B cell (primary cell): ENCODE data around the gene TMEM163. TPM values are rescaled to one million over a fixed set of nuclear protein-coding genes. Genes with fewer than 3 reads are reported as not detected.

Experiments
- ATAC-seq: fragments of 200-7000 bp; cut with Tn5 transposase; one replicate; pipeline ENCODE4 v1.10.0; 2021; ENCODE audit warnings: low read depth, mild to moderate bottlenecking, moderate number of reproducible peaks, moderate library complexity
- CTCF ChIA-PET: fragments of 350-600 bp; sonication (Branson Sonifier 250); formaldehyde crosslinking; loops from one replicate; lab custom pipeline; 2021; ENCODE audit warnings: antibody characterized with exemption, inconsistent platforms; lab: Charles Lee
- POLR2A ChIA-PET: fragments of 350-600 bp; sonication (Branson Sonifier 250); formaldehyde crosslinking; loops from one replicate; lab custom pipeline; 2021; ENCODE audit warnings: antibody characterized with exemption; lab: Charles Lee
- DNase-seq: peaks from one replicate; pipeline ENCODE4 v3.0.0; 2013
- H2AFZ ChIP-seq: 2 replicates; pipeline ENCODE4 v1.6.1; 2012; ENCODE audit warnings: mild to moderate bottlenecking, low read depth, low read length; ENCODE audit not compliant: insufficient read depth, poor library complexity, severe bottlenecking
- H3K27ac ChIP-seq, 2 donors: 1 replicate in 1 of 2; 2 replicates in 1 of 2; pipeline ENCODE4 v1.5.1; 2012 to 2013; ENCODE audit warnings: low read length in 2 of 2, mild to moderate bottlenecking in 2 of 2, moderate library complexity in 1 of 2
- H3K27me3 ChIP-seq, 4 experiments: fragments of 200-600 bp in 1 of 4; sonication (generic) in 1 of 4; replicated peaks in 1 of 4; 1 replicate in 2 of 4; 2 replicates in 2 of 4; pipeline versions ENCODE4 v1.6.1 to v1.7.0; 2013 to 2016; ENCODE audit warnings: low read length in 3 of 4, mild to moderate bottlenecking in 2 of 4, mixed read lengths in 1 of 4, moderate library complexity in 1 of 4; ENCODE audit not compliant: insufficient read depth in 4 of 4, control insufficient read depth in 3 of 4; ENCODE audit errors: control extremely low read depth in 1 of 4
- H3K36me3 ChIP-seq, 2 experiments: replicated peaks in 1 of 2; 1 replicate in 1 of 2; 2 replicates in 1 of 2; pipeline versions ENCODE4 v1.6.1 to v1.7.1; 2013; ENCODE audit warnings: low read length in 1 of 2; ENCODE audit not compliant: insufficient read depth in 2 of 2, control insufficient read depth in 1 of 2; ENCODE audit errors: control extremely low read depth in 1 of 2, extremely low read depth in 1 of 2
- H3K4me1 ChIP-seq, 2 donors: fragments of 200-600 bp in 1 of 2; sonication (generic) in 1 of 2; 1 replicate in 1 of 2; 2 replicates in 1 of 2; pipeline versions ENCODE4 v1.5.1 to v1.6.1; 2013 to 2017; ENCODE audit warnings: low read length in 2 of 2; ENCODE audit not compliant: control insufficient read depth in 2 of 2, insufficient read depth in 2 of 2
- H3K4me2 ChIP-seq: replicated peaks from 2 replicates; pipeline ENCODE3; 2012; ENCODE audit warnings: mild to moderate bottlenecking, low read depth, low read length; ENCODE audit not compliant: poor library complexity, severe bottlenecking
- H3K4me3 ChIP-seq, 5 experiments: fragments of 200-600 bp in 1 of 5; sonication (generic) in 1 of 5; 1 replicate in 3 of 5; 2 replicates in 2 of 5; pipeline versions ENCODE4 v1.5.1 to v1.7.0; 2011 to 2016; ENCODE audit warnings: low read length in 4 of 5, mild to moderate bottlenecking in 4 of 5, low read depth in 2 of 5, control low read depth in 1 of 5, moderate library complexity in 1 of 5; ENCODE audit not compliant: insufficient read depth in 1 of 5; ENCODE audit errors: control extremely low read depth in 1 of 5, extremely low read depth in 1 of 5
- H3K79me2 ChIP-seq: fragments of 200-600 bp; sonication (generic); one replicate; pipeline ENCODE4 v1.6.0; 2016; ENCODE audit warnings: low read length; ENCODE audit not compliant: control insufficient read depth, insufficient read depth
- H3K9ac ChIP-seq: fragments of 200-600 bp; sonication (generic); 2 replicates; pipeline ENCODE4 v1.6.1; 2017; ENCODE audit warnings: mild to moderate bottlenecking, low read length, moderate library complexity
- H3K9me3 ChIP-seq, 3 donors: one replicate each; pipeline versions ENCODE4 v1.6.1 to v1.7.1; 2013; ENCODE audit warnings: low read length in 2 of 3; ENCODE audit not compliant: control insufficient read depth in 2 of 3, insufficient read depth in 1 of 3; ENCODE audit errors: control extremely low read depth in 1 of 3
- H4K20me1 ChIP-seq: 2 replicates; pipeline ENCODE4 v1.6.0; 2012; ENCODE audit warnings: mild to moderate bottlenecking, low read length; ENCODE audit not compliant: insufficient read depth, control insufficient read depth, poor library complexity, severe bottlenecking
- H3K27ac Mint-ChIP-seq: one replicate; pipeline ENCODE4 v1.8.0; 2021; ENCODE audit warnings: mixed read lengths
- H3K27me3 Mint-ChIP-seq: one replicate; pipeline ENCODE4 v1.8.0; 2021; ENCODE audit warnings: mixed read lengths
- H3K4me1 Mint-ChIP-seq: one replicate; pipeline ENCODE4 v1.8.0; 2021; ENCODE audit warnings: mixed read lengths
- H3K4me3 Mint-ChIP-seq: one replicate; pipeline ENCODE4 v1.8.0; 2021; ENCODE audit warnings: mixed read lengths
- H3K9me3 Mint-ChIP-seq: one replicate; pipeline ENCODE4 v1.8.0; 2022; ENCODE audit warnings: mixed read lengths; ENCODE audit not compliant: insufficient read depth
- CTCF ChIP-seq: fragments of 200-600 bp; IDR thresholded peaks from one replicate; pipeline ENCODE4 v1.8.0; 2022; ENCODE audit warnings: antibody characterized with exemption, mild to moderate bottlenecking
- EZH2 ChIP-seq: IDR thresholded peaks from 2 replicates; pipeline ENCODE4 v1.6.1; 2012; ENCODE audit warnings: borderline replicate concordance, low read depth, mild to moderate bottlenecking, moderate library complexity, low read length; ENCODE audit not compliant: insufficient read depth, poor library complexity, severe bottlenecking
- WGBS: methylation state at CpG from one replicate; pipeline ENCODE4 v1.1.5; 2013; ENCODE audit warnings: missing lambda C conversion rate; ENCODE audit not compliant: insufficient coverage; 5-methylcytosine and 5-hydroxymethylcytosine counted together
- intact Hi-C: fragments of 100-400 bp; cut with micrococcal nuclease; formaldehyde crosslinking; loops from one replicate; pipeline ENCODE4 v1.10.0; 2022
- polyA plus RNA-seq: library from polyadenylated mRNA; depleted of rRNA; stranded (reverse); fragments of >200 nt; gene quantifications from 2 replicates; pipeline ENCODE4 v1.2.3, GENCODE V29; 2012
- total RNA-seq, 2 donors: library from RNA; stranded (reverse); fragments of 120-200 nt in 1 of 2; gene quantifications; 1 replicate in 1 of 2; 2 replicates in 1 of 2; pipeline versions ENCODE4 v1.2.3 to v1.2.4, GENCODE V29; 2013 to 2022

TMEM163 gene
- total and polyA plus RNA-seq, 2 donors (not counting 1 experiment from before 2014, with no cell fraction given) = 2.6 to 5.6 TPM

DNA sequence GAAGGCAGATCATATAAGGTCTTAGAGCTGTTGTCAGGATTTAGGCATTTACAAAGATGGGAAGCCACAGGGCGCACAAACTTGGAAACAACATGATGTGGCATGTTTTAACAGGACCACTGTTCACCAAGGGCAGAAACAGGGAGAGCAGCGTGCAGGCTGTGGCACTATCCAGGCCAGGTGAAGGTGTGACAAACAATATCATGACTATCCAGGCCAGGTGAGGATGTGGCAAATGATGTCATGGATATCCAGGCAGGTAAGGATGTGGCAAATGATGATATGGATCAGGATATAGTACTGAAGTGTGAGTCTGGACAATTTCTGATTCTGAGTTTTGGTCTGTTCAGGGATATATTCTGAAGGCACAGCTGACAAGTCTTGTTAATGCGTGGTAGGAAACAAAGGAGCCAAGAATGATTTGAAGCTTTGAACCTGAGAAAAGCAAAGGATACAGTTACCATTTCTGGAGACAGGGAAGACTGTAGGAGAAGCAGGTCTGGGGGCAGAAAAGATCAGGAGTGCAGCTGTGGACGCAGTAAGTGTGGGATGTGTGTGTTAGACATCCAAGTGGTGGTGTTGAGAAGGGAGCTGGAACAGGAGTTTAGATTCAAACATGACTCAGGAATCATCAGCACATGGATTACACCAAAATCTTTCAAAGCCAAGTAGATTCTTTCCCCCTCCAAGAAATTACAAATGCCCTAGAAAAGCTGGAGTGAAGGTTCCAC lies 205.9 kb downstream of the TMEM163 start:
- H3K9me3 Mint-ChIP-seq = no peaks in the 10 kb centered on the region
- no peak overlapping the region for H3K9ac ChIP-seq
- no peaks in the 10 kb centered on the region for H3K27me3 ChIP-seq
- no peaks in the 10 kb centered on the region for H4K20me1 ChIP-seq
- no peak overlapping the region for H2AFZ ChIP-seq
- no peak overlapping the region for H3K4me3 ChIP-seq
- CTCF ChIA-PET = interaction anchor here (1.0 kb wide), 1 partner anchor 45 kb away, joined by 3 read pairs; no protein-coding TSS in a partner anchor
- no peaks in the 10 kb centered on the region for H3K36me3 ChIP-seq
- H3K4me2 ChIP-seq = no peak overlapping the region
- DNase-seq (no peak), ATAC-seq (no peak)
- H3K9me3 ChIP-seq = no peaks in the 10 kb centered on the region
- no peaks in the 10 kb centered on the region for H3K27me3 Mint-ChIP-seq
- POLR2A ChIA-PET = no interaction called here
- no peak overlapping the region for H3K27ac ChIP-seq
- intact Hi-C loops = no loop called here
- TF ChIP-seq EZH2 = no peak
- no peak for TF ChIP-seq CTCF
- no peak overlapping the region for H3K4me3 Mint-ChIP-seq
- no peaks in the 10 kb centered on the region for H3K79me2 ChIP-seq
- no peaks in the 10 kb centered on the region for H3K4me1 Mint-ChIP-seq
- no peaks in the 10 kb centered on the region for H3K4me1 ChIP-seq
- H3K27ac Mint-ChIP-seq = no peak overlapping the region
- 93% methylated on average over 3 of the region's 4 CpGs for WGBS

GRCh38 chr2:134508391-134508790 lies 210.4 kb downstream of the TMEM163 start:
- intact Hi-C loops = no loop called here
- Mint-ChIP-seq H3K4me1 (no peaks in the 10 kb centered on the region), H3K27me3 (no peaks in the 10 kb centered on the region), H3K27ac (no peak overlapping the region), H3K4me3 (no peak overlapping the region), H3K9me3 (no peaks in the 10 kb centered on the region)
- ChIA-PET POLR2A (no interaction called here), CTCF (no interaction called here)
- Histone ChIP-seq H3K4me2 (no peak overlapping the region), H3K9me3 (no peaks in the 10 kb centered on the region), H2AFZ (no peak overlapping the region), H3K79me2 (no peaks in the 10 kb centered on the region), H3K9ac (no peak overlapping the region), H3K27ac (no peak overlapping the region), H3K36me3 (no peaks in the 10 kb centered on the region), H3K4me1 (no peaks in the 10 kb centered on the region), H3K27me3 (no peaks in the 10 kb centered on the region), H3K4me3 (no peak overlapping the region), H4K20me1 (no peaks in the 10 kb centered on the region)
- 89% methylated on average over 3 of the region's 4 CpGs for WGBS
- ATAC-seq (no peak), DNase-seq (no peak)
- TF ChIP-seq CTCF (no peak), EZH2 (no peak)
